HCT116 (cell line): ENCODE results near the gene KRTAP12-1. TPM values are rescaled to one million over a fixed set of nuclear protein-coding genes. Genes with fewer than 3 reads are reported as not detected.

Experiments used
- ATAC-seq: fragments of 200-7000 bp; cut with Tn5 transposase; 2 replicates; pipeline ENCODE4 v1.9.1; 2020; ENCODE audit warnings: mild to moderate bottlenecking, moderate library complexity
- BruUV-seq: library from RNA; stranded (reverse); fragments of 400-500 nt; replicated peaks from 2 replicates; lab custom pipeline; 2021; lab: Mats Ljungman, UMichigan
- CTCF ChIA-PET: fragments of 300-600 bp; sonication (Branson Sonifier 250); formaldehyde crosslinking; loops from one replicate; lab custom pipeline; 2021; ENCODE audit warnings: antibody characterized with exemption; lab: Charles Lee
- POLR2A ChIA-PET: fragments of 300-600, 350-600 bp; sonication (Branson Sonifier 250); formaldehyde crosslinking; loops from one replicate; lab custom pipeline; 2021; ENCODE audit warnings: antibody characterized with exemption; lab: Charles Lee
- RAD21 ChIA-PET, 2 experiments: fragments of 300-600 bp; sonication (Branson Sonifier 250); formaldehyde crosslinking; loops; one replicate each; lab custom pipeline; 2023; ENCODE audit warnings: low total read pairs in 2 of 2; ENCODE audit not compliant: uncharacterized antibody in 2 of 2, unreplicated experiment in 2 of 2, low non-redundant PET in 1 of 2; lab: Charles Lee
- DNase-seq: peaks from one replicate; pipeline ENCODE4 v3.0.0-alpha.2; 2010; ENCODE audit warnings: low read depth, low spot score
- H2AFZ ChIP-seq: fragments of 200-600 bp; shearing (Covaris generic), sonication (generic); 2 replicates; pipeline ENCODE4 v1.6.1; 2017; ENCODE audit warnings: low read depth, mixed run types, mixed read lengths, antibody characterized with exemption, low read length; ENCODE audit not compliant: poor library complexity, severe bottlenecking
- H3K27ac ChIP-seq: 2 replicates; pipeline ENCODE4 v1.5.1; 2012; ENCODE audit warnings: low read depth, low read length
- H3K27me3 ChIP-seq: fragments of 200-600 bp; sonication (generic); 2 replicates; pipeline ENCODE4 v1.6.1; 2016; ENCODE audit warnings: mixed run types, low read length, mixed read lengths; ENCODE audit not compliant: insufficient read depth
- H3K36me3 ChIP-seq, 2 experiments: fragments of 200-500 bp in 1 of 2; fragments of 200-600 bp in 1 of 2; sonication (Bioruptor generic) in 1 of 2; sonication (generic) in 1 of 2; 2 replicates each; pipeline versions ENCODE4 v1.5.1 to v1.6.1; 2014 to 2016; ENCODE audit warnings: low read length in 2 of 2, inconsistent platforms in 1 of 2, mixed read lengths in 1 of 2, mixed run types in 1 of 2; ENCODE audit not compliant: insufficient read depth in 2 of 2, control insufficient read depth in 1 of 2
- H3K4me1 ChIP-seq, 2 experiments: fragments of 200-600 bp in 1 of 2; sonication (generic) in 1 of 2; 2 replicates each; pipeline versions ENCODE4 v1.5.1 to v1.6.1; 2012 to 2017; ENCODE audit warnings: low read length in 2 of 2, inconsistent platforms in 1 of 2, mild to moderate bottlenecking in 1 of 2, mixed read lengths in 1 of 2, mixed run types in 1 of 2, moderate library complexity in 1 of 2; ENCODE audit not compliant: insufficient read depth in 2 of 2, control insufficient read depth in 1 of 2
- H3K4me2 ChIP-seq: fragments of 200-600 bp; sonication (generic); 2 replicates; pipeline ENCODE4 v1.6.1; 2017; ENCODE audit warnings: mixed run types, low read length, mixed read lengths
- H3K4me3 ChIP-seq, 2 experiments: fragments of 200-600 bp in 1 of 2; sonication (generic) in 1 of 2; replicated peaks in 1 of 2; 2 replicates each; pipeline ENCODE4 v1.5.1; 2011 to 2016; ENCODE audit warnings: low read length in 2 of 2, control low read depth in 1 of 2, low read depth in 1 of 2, mild to moderate bottlenecking in 1 of 2, mixed read lengths in 1 of 2, mixed run types in 1 of 2
- H3K79me2 ChIP-seq: fragments of 200-600 bp; sonication (generic); 2 replicates; pipeline ENCODE4 v1.6.1; 2017; ENCODE audit warnings: mild to moderate bottlenecking, mixed run types, low read length, moderate library complexity, mixed read lengths; ENCODE audit not compliant: insufficient read depth
- H3K9ac ChIP-seq: fragments of 200-600 bp; sonication (generic); 2 replicates; pipeline ENCODE4 v1.6.1; 2016; ENCODE audit warnings: low read length, mixed read lengths
- H3K9me2 ChIP-seq: fragments of 200-600 bp; sonication (generic), shearing (Covaris generic); 2 replicates; pipeline ENCODE4 v1.6.1; 2017; ENCODE audit warnings: mixed run types, mild to moderate bottlenecking, moderate library complexity; ENCODE audit not compliant: insufficient read depth
- H3K9me3 ChIP-seq, 2 experiments: fragments of 200-500 bp in 1 of 2; fragments of 200-600 bp in 1 of 2; sonication (Bioruptor generic) in 1 of 2; sonication (generic) in 1 of 2; 2 replicates each; pipeline ENCODE4 v1.6.1; 2014 to 2017; ENCODE audit warnings: low read length in 2 of 2, mixed read lengths in 2 of 2, inconsistent platforms in 1 of 2, low read depth in 1 of 2, mild to moderate bottlenecking in 1 of 2, mixed run types in 1 of 2, moderate library complexity in 1 of 2; ENCODE audit not compliant: control insufficient read depth in 1 of 2, insufficient read depth in 1 of 2
- H4K20me1 ChIP-seq: fragments of 200-600 bp; sonication (generic), shearing (Covaris generic); 2 replicates; pipeline ENCODE4 v1.6.1; 2017; ENCODE audit warnings: mixed run types, mild to moderate bottlenecking, moderate library complexity; ENCODE audit not compliant: insufficient read depth
- CEBPB ChIP-seq: IDR thresholded peaks from 2 replicates; pipeline ENCODE4 v1.6.1; 2012; ENCODE audit warnings: low read depth
- CTCF ChIP-seq, 3 experiments: fragments of 200-600 bp in 1 of 3; sonication (generic) in 1 of 3; IDR thresholded peaks in 2 of 3; conservative IDR thresholded peaks in 1 of 3; 2 replicates each; pipeline ENCODE4 v1.5.1; 2012 to 2017; ENCODE audit warnings: low read depth in 2 of 3, low read length in 2 of 3, antibody characterized with exemption in 1 of 3, borderline replicate concordance in 1 of 3, control low read depth in 1 of 3, mild to moderate bottlenecking in 1 of 3, mixed read lengths in 1 of 3, mixed run types in 1 of 3, moderate library complexity in 1 of 3; ENCODE audit not compliant: insufficient read depth in 1 of 3
- EGR1 ChIP-seq: IDR thresholded peaks from 2 replicates; pipeline ENCODE4 v1.6.1; 2012; ENCODE audit warnings: low read depth
- EZH2 ChIP-seq: fragments of 200-600 bp; sonication (generic); IDR thresholded peaks from 2 replicates; pipeline ENCODE4 v1.6.1; 2017; ENCODE audit warnings: antibody characterized with exemption, mixed run types
- EZH2phosphoT487 ChIP-seq: fragments of 200-600 bp; IDR thresholded peaks from 2 replicates; pipeline ENCODE4 v1.6.1; 2018; ENCODE audit warnings: antibody characterized with exemption, borderline replicate concordance
- FOSL1 ChIP-seq: IDR thresholded peaks from 2 replicates; pipeline ENCODE4 v1.6.1; 2012; ENCODE audit warnings: low read depth
- RAD21 ChIP-seq: IDR thresholded peaks from 2 replicates; pipeline ENCODE4 v1.6.1; 2012; ENCODE audit warnings: low read depth, mild to moderate bottlenecking
- REST ChIP-seq: IDR thresholded peaks from 2 replicates; pipeline ENCODE4 v1.6.1; 2012; ENCODE audit warnings: low read depth
- SP1 ChIP-seq: IDR thresholded peaks from 2 replicates; pipeline ENCODE4 v1.6.1; 2012; ENCODE audit warnings: low read depth
- SRF ChIP-seq: IDR thresholded peaks from 2 replicates; pipeline ENCODE4 v1.6.1; 2012; ENCODE audit warnings: low read depth
- YY1 ChIP-seq: IDR thresholded peaks from 2 replicates; pipeline ENCODE4 v1.6.1; 2011; ENCODE audit warnings: low read length, low read depth, moderate library complexity, mild to moderate bottlenecking; ENCODE audit not compliant: insufficient replicate concordance; ENCODE audit errors: extremely low read depth
- ZBTB33 ChIP-seq: IDR thresholded peaks from 2 replicates; pipeline ENCODE4 v1.6.1; 2011; ENCODE audit warnings: mild to moderate bottlenecking, low read length, moderate library complexity; ENCODE audit not compliant: insufficient replicate concordance; ENCODE audit errors: extremely low read depth
- ZFX ChIP-seq: fragments of 450-650 bp; IDR thresholded peaks from 2 replicates; pipeline ENCODE4 v1.6.1; 2017
- ZNF274 ChIP-seq: fragments of 200-500 bp; sonication (Bioruptor generic); IDR thresholded peaks from 2 replicates; pipeline ENCODE4 v1.6.1; 2014; ENCODE audit warnings: mild to moderate bottlenecking, low read depth, low read length, inconsistent platforms
- intact Hi-C: fragments of 100-400 bp; cut with micrococcal nuclease; formaldehyde crosslinking; loops from 2 replicates; pipeline ENCODE4 v1.10.0; 2022
- total RNA-seq: library from RNA; stranded (reverse); gene quantifications from one replicate; pipeline ENCODE4 v1.2.1, GENCODE V29; 2021; ENCODE audit not compliant: unreplicated experiment

The KRTAP12-1 gene
- total RNA-seq, 1 experiment from 2014 or later: not detected

GRCh38 chr21:44718571-44718970 is 36.6 kb upstream of the KRTAP12-1 start (continued):
- no peak for TF ChIP-seq REST

GRCh38 chr21:44718093-44718492 is 36.1 kb upstream of the KRTAP12-1 start:
- Histone ChIP-seq H3K9me2 (no peaks in the 10 kb centered on the region), H3K4me1 (no peaks in the 10 kb centered on the region), H3K9ac (no peak overlapping the region), H2AFZ (no peak overlapping the region), H3K4me2 (no peak overlapping the region), H3K27me3 (peaks cover 16% of the 10 kb centered on the region; the same call in 1 of the 2 replicates), H3K79me2 (no peaks in the 10 kb centered on the region), H3K9me3 (no peaks in the 10 kb centered on the region), H4K20me1 (no peaks in the 10 kb centered on the region), H3K4me3 (no peak overlapping the region), H3K27ac (no peak overlapping the region), H3K36me3 (no peaks in the 10 kb centered on the region)
- ChIA-PET POLR2A (no interaction called here), RAD21 (no interaction called here), CTCF (no interaction called here)
- intact Hi-C loops: no loop called here
- BruUV-seq: no TSS peak
- ATAC-seq (no peak), DNase-seq (no peak)
- no peak for TF ChIP-seq ZFX
- TF ChIP-seq CTCF (IDR thresholded peaks at IDR 0.05 in 2 of 3, conservative IDR thresholded peaks at IDR 0.05 in 1 of 3; ENCODE audit: borderline replicate concordance in 1 of 3, insufficient read depth in 1 of 3, low read depth in 2 of 3, low read length in 2 of 3): no peak
- no peak for TF ChIP-seq ZNF274
- no peak for TF ChIP-seq CEBPB
- no peak for TF ChIP-seq EZH2phosphoT487
- TF ChIP-seq RAD21: no peak
- no peak for TF ChIP-seq SP1
- no peak for TF ChIP-seq SRF
- TF ChIP-seq REST: no peak
- TF ChIP-seq EZH2: no peak
- TF ChIP-seq ZBTB33: no peak
- no peak for TF ChIP-seq FOSL1
- no peak for TF ChIP-seq EGR1
- no peak for TF ChIP-seq YY1
